ENCODE results near the gene CEP63. TPM values are rescaled to one million over a fixed set of nuclear protein-coding genes. Genes with fewer than 3 reads are reported as not detected.
"Not testable (repeated sequence)": the region's sequence is repeated elsewhere in the genome, so short reads cannot be mapped to it uniquely, and the experiment has no call there.

Gene CEP63
- total RNA-seq, 2 donors from 2014 or later = 21.2 to 33.0 TPM

DNA sequence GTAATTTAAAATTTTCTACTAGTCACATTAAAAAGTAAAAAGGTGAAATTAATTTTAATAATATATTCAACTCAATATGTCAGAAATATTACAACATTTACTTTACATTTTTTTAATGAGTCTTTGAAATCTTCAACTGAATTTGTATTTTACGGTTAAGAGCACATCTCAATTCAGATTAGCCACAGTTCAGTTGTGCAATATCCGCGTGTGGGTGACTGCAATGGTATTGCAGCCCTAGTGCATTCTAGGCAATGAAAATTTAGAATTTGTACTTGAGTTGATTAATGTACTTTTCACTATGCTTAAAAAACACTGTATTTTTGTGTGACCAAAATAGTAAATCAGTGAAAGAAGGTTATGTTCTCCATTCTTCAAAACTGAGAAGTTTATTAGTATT lies 57.3 kb downstream of the CEP63 start:
- TF ChIP-seq, protein P1, sequence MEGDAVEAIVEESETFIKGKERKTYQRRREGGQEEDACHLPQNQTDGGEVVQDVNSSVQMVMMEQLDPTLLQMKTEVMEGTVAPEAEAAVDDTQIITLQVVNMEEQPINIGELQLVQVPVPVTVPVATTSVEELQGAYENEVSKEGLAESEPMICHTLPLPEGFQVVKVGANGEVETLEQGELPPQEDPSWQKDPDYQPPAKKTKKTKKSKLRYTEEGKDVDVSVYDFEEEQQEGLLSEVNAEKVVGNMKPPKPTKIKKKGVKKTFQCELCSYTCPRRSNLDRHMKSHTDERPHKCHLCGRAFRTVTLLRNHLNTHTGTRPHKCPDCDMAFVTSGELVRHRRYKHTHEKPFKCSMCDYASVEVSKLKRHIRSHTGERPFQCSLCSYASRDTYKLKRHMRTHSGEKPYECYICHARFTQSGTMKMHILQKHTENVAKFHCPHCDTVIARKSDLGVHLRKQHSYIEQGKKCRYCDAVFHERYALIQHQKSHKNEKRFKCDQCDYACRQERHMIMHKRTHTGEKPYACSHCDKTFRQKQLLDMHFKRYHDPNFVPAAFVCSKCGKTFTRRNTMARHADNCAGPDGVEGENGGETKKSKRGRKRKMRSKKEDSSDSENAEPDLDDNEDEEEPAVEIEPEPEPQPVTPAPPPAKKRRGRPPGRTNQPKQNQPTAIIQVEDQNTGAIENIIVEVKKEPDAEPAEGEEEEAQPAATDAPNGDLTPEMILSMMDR (conservative IDR thresholded peaks at IDR 0.05) = no peak
- 98 to 100% methylated on average over 1 to 3 of the region's 3 CpGs for WGBS, 2 experiments (ENCODE audit: insufficient coverage in 1 of 2, insufficient read length in 1 of 2)

DNA sequence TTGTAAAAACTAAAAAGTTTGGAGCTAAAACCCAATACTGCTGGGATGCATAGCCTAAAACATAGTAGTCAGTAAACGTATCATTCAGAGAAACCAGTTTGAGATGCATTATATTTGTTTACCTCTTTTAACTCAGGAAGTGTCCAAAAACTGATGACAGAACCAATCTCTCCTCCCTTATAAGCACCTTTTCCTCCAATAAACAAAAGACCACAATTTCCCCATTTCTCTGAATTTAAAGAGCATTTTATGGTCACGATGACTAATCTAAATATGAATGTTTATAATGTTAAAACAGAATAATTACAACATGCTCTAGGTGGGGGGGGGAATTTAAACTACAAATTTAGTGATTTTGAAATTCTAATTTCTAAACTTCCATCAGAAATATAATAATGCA lies 58.5 kb downstream of the CEP63 start:
- Mint-ChIP-seq H3K4me1 (peaks cover 4% of the 10 kb centered on the region), H3K27ac (no peak overlapping the region), H3K36me3 (ENCODE audit: low read depth) (peaks cover 20% of the 10 kb centered on the region), H3K27me3 (ENCODE audit: insufficient read depth) (no peaks in the 10 kb centered on the region), H3K4me3 (no peak overlapping the region), H3K9me3 (no peaks in the 10 kb centered on the region)
- Histone ChIP-seq H3K9me3 (ENCODE audit: control insufficient read depth, low read length) (no peaks in the 10 kb centered on the region), H3K36me3 (ENCODE audit: control insufficient read depth, insufficient read depth, low read length) (peaks cover 23% of the 10 kb centered on the region), H3K27me3 (ENCODE audit: control insufficient read depth, insufficient read depth, low read length, poor library complexity, severe bottlenecking) (no peaks in the 10 kb centered on the region), H3K4me3 (ENCODE audit: low read length) (no peak overlapping the region), H3K9ac (ENCODE audit: extremely low read depth, low read length, poor library complexity, severe bottlenecking) (no peak overlapping the region), H3K27ac (ENCODE audit: low read depth, low read length) (no peak overlapping the region), H3K4me1 (ENCODE audit: control insufficient read depth, insufficient read depth, low read length) (no peaks in the 10 kb centered on the region)
- no peak for DNase-seq
- TF ChIP-seq, protein P1 (conservative IDR thresholded peaks at IDR 0.05) = no peak
- 93 to 100% methylated on average over 1 of the region's 2 CpGs for WGBS, 2 experiments (ENCODE audit: insufficient coverage in 1 of 2, insufficient read length in 1 of 2)

More for the DNA sequence above, 57.3 kb downstream of the CEP63 start:
- Mint-ChIP-seq H3K27ac (no peak overlapping the region), H3K9me3 (no peaks in the 10 kb centered on the region), H3K4me3 (no peak overlapping the region), H3K36me3 (ENCODE audit: low read depth) (peaks cover 19% of the 10 kb centered on the region), H3K27me3 (ENCODE audit: insufficient read depth) (no peaks in the 10 kb centered on the region), H3K4me1 (peaks cover 4% of the 10 kb centered on the region)
- Histone ChIP-seq H3K36me3 (ENCODE audit: control insufficient read depth, insufficient read depth, low read length) (peaks cover 20% of the 10 kb centered on the region), H3K27ac (ENCODE audit: low read depth, low read length) (no peak overlapping the region), H3K27me3 (ENCODE audit: control insufficient read depth, insufficient read depth, low read length, poor library complexity, severe bottlenecking) (no peaks in the 10 kb centered on the region), H3K9ac (ENCODE audit: extremely low read depth, low read length, poor library complexity, severe bottlenecking) (no peak overlapping the region), H3K4me3 (ENCODE audit: low read length) (no peak overlapping the region), H3K4me1 (ENCODE audit: control insufficient read depth, insufficient read depth, low read length) (no peaks in the 10 kb centered on the region), H3K9me3 (ENCODE audit: control insufficient read depth, low read length) (no peaks in the 10 kb centered on the region)
- DNase-seq = no peak

DNA sequence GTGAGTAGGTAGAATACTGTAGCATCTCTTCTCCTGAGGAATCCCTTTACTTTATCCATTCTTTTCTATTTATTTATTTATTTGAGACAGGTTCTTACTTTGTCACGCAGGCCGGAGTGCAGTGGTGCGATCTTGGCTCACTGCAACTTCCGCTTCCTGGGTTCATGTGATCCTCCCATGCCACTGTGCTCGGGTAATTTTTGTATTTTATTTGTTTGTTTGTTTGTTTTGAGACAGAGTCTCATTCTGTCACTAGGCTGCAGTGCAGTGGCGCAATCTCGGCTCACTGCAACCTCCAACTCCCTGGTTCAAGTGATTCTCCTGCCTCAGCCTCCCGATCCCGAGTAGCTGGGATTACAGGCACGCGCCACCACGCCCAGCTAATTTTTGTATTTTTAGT lies 58.9 kb downstream of the CEP63 start:
- H3K9me3 Mint-ChIP-seq; DNase-seq; H3K27ac Mint-ChIP-seq; H3K4me3 Mint-ChIP-seq; H3K9me3 ChIP-seq (ENCODE audit: control insufficient read depth, low read length); H3K4me3 ChIP-seq (ENCODE audit: low read length); H3K4me1 Mint-ChIP-seq; H3K27me3 ChIP-seq (ENCODE audit: control insufficient read depth, insufficient read depth, low read length, poor library complexity, severe bottlenecking); H3K27ac ChIP-seq (ENCODE audit: low read depth, low read length); H3K27me3 Mint-ChIP-seq (ENCODE audit: insufficient read depth); H3K9ac ChIP-seq (ENCODE audit: extremely low read depth, low read length, poor library complexity, severe bottlenecking); H3K4me1 ChIP-seq (ENCODE audit: control insufficient read depth, insufficient read depth, low read length): not testable (repeated sequence)
- peaks cover 20% of the 10 kb centered on the region for H3K36me3 Mint-ChIP-seq (ENCODE audit: low read depth)
- H3K36me3 ChIP-seq (ENCODE audit: control insufficient read depth, insufficient read depth, low read length) = peaks cover 23% of the 10 kb centered on the region
- WGBS, 2 experiments (ENCODE audit: insufficient coverage in 1 of 2, insufficient read length in 1 of 2) = 67 to 88% methylated on average over 6 to 12 of the region's 12 CpGs

DNA sequence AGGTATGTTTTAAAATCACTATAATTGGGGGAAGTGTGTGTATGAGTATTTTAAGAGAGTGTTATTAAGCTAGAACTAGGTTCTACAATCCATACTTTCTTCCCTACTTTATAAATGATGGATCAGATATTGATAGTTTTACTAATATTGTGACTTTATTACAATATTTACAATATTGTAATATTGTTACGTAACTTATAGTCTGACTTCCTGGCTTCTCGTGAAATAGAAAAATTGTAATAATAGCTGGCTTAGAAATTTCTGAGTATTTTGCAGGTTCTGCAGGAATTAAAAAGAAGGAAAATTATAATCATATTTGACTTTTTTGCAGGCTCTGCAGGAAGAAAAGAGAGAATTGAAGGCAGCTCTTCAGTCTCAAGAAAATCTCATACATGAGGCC lies 60.0 kb downstream of the CEP63 start:
- Mint-ChIP-seq H3K36me3 (ENCODE audit: low read depth) (peaks cover 26% of the 10 kb centered on the region), H3K27me3 (ENCODE audit: insufficient read depth) (no peaks in the 10 kb centered on the region), H3K27ac (no peak overlapping the region), H3K4me1 (peaks cover 4% of the 10 kb centered on the region), H3K9me3 (no peaks in the 10 kb centered on the region), H3K4me3 (no peak overlapping the region)
- Histone ChIP-seq H3K4me1 (ENCODE audit: control insufficient read depth, insufficient read depth, low read length) (no peaks in the 10 kb centered on the region), H3K27me3 (ENCODE audit: control insufficient read depth, insufficient read depth, low read length, poor library complexity, severe bottlenecking) (no peaks in the 10 kb centered on the region), H3K9me3 (ENCODE audit: control insufficient read depth, low read length) (no peaks in the 10 kb centered on the region), H3K4me3 (ENCODE audit: low read length) (no peak overlapping the region), H3K27ac (ENCODE audit: low read depth, low read length) (no peak overlapping the region), H3K36me3 (ENCODE audit: control insufficient read depth, insufficient read depth, low read length) (peaks cover 23% of the 10 kb centered on the region), H3K9ac (ENCODE audit: extremely low read depth, low read length, poor library complexity, severe bottlenecking) (no peak overlapping the region)
- DNase-seq = no peak
- WGBS, 2 experiments (ENCODE audit: insufficient coverage in 1 of 2, insufficient read length in 1 of 2) = 98% methylated on average over 2 of the region's 2 CpGs; no CpG with 5 or more reads in 1 of the 2 experiments
- TF ChIP-seq, protein P1 (conservative IDR thresholded peaks at IDR 0.05) = no peak

All from endodermal cell (in vitro differentiated cells).